HG03342 (cell line): ENCODE measurements around the gene CCDC51.

Source experiments
- ATAC-seq: cut with Tn5 transposase; IDR thresholded peaks from one replicate; pipeline ENCODE4 v1.9.1; 2021; ENCODE audit warnings: mild to moderate bottlenecking, moderate library complexity; ENCODE audit not compliant: unreplicated experiment

CCDC51 gene

GRCh38 chr3:48387634-48388033, 52.3 kb downstream of the CCDC51 start:
- no peak for ATAC-seq
